Activated naive CD8-positive, alpha-beta T cell (primary cell): ENCODE measurements around the gene KANSL1.

ENCODE experiments used
- H3K27ac Mint-ChIP-seq: one replicate; pipeline ENCODE4 v1.8.0; 2021; ENCODE audit warnings: mixed read lengths
- H3K27me3 Mint-ChIP-seq: one replicate; pipeline ENCODE4 v1.8.0; 2021; ENCODE audit warnings: mixed read lengths
- H3K36me3 Mint-ChIP-seq: one replicate; pipeline ENCODE4 v1.8.0; 2021; ENCODE audit warnings: mixed read lengths
- H3K4me1 Mint-ChIP-seq: one replicate; pipeline ENCODE4 v1.8.0; 2021; ENCODE audit warnings: low read depth, mixed read lengths
- H3K4me3 Mint-ChIP-seq: one replicate; pipeline ENCODE4 v1.8.0; 2021; ENCODE audit warnings: mild to moderate bottlenecking, mixed read lengths
- H3K9me3 Mint-ChIP-seq: one replicate; pipeline ENCODE4 v1.8.0; 2021; ENCODE audit warnings: low read depth, mixed read lengths

The KANSL1 gene

DNA sequence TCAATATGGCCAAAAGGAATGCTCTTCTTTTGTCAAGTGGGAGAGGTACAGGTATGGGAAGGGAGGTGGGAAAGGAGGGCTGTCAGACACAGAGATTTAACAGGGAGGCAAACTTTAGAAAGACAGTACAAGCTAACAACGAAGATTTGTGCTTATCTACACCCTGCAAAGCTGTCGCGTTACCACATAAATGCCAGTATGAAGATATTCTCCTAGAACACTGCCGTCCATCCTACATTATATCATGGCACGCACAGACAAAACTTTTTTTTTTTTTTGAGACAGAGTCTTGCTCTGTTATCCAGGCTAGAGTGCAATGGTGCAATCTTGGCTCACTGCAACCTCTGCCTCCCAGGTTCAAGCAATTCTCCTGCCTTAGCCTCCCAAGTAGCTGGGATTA lies 143.6 kb downstream of the KANSL1 start:
- Mint-ChIP-seq H3K4me1 (peaks cover 43% of the 10 kb centered on the region), H3K4me3 (no peak overlapping the region), H3K27ac (peak overlapping the region; percentile 50), H3K9me3 (no peaks in the 10 kb centered on the region), H3K27me3 (no peaks in the 10 kb centered on the region), H3K36me3 (peaks cover 25% of the 10 kb centered on the region)

DNA sequence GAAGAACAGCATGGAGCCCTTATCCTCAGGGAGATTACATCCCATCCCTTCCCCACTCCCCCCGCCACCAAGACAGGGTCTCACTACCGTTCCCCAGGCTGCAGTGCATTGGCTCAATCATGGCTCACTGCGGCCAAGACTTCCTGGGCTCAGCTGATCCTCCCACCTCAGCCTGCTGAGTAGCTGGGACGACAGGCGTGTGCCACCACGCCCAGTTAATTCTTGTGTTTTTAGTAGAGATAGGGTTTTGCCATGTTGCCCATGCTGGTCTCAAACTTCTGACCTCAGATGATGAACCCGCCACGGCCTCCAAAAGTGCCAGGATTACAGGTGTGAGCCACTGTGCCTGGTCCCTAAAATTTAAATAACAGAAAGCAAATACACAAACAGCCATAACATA lies 145.4 kb downstream of the KANSL1 start:
- Mint-ChIP-seq H3K27ac (peak overlapping the region; percentile 41), H3K36me3 (peaks cover 19% of the 10 kb centered on the region), H3K27me3 (no peaks in the 10 kb centered on the region), H3K4me1 (peaks cover 46% of the 10 kb centered on the region), H3K9me3 (no peaks in the 10 kb centered on the region), H3K4me3 (no peak overlapping the region)

GRCh38 chr17:46047398-46047797 lies 145.8 kb downstream of the KANSL1 start:
- Mint-ChIP-seq H3K9me3 (no peaks in the 10 kb centered on the region), H3K4me1 (peaks cover 45% of the 10 kb centered on the region), H3K4me3 (no peak overlapping the region), H3K27ac (peak overlapping the region; percentile 46), H3K36me3 (peaks cover 19% of the 10 kb centered on the region), H3K27me3 (no peaks in the 10 kb centered on the region)

DNA sequence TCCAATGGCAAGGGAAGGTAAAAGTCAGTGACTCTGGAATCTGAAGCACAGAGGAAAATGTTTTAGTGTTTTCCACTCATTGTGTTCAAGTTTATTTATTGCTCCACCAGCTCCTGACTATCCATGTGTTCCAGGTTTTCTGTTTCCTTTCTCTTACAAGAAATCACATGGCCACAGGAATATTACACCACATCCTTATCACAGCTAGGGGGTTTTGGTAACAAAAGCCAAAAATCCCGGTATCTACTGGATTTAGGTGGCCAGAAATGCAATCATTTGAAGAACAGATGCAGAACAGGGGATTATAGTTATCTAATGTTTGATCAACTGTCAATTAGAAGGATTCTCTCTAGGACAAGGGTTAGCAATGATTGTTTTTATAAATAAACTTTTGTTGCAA lies 146.3 kb downstream of the KANSL1 start:
- peaks cover 40% of the 10 kb centered on the region for H3K4me1 Mint-ChIP-seq
- H3K36me3 Mint-ChIP-seq: peaks cover 19% of the 10 kb centered on the region
- no peak overlapping the region for H3K4me3 Mint-ChIP-seq
- H3K9me3 Mint-ChIP-seq: no peaks in the 10 kb centered on the region
- H3K27ac Mint-ChIP-seq: peak overlapping the region; percentile 46
- no peaks in the 10 kb centered on the region for H3K27me3 Mint-ChIP-seq

- Mint-ChIP-seq H3K27me3 (no peaks in the 10 kb centered on the region), H3K4me1 (peaks cover 28% of the 10 kb centered on the region), H3K36me3 (peaks cover 12% of the 10 kb centered on the region), H3K4me3 (no peak overlapping the region), H3K27ac (peak overlapping the region; percentile 79), H3K9me3 (no peaks in the 10 kb centered on the region)
Measured at GRCh38 chr17:46045639-46046038, 147.6 kb downstream of the KANSL1 start.

DNA sequence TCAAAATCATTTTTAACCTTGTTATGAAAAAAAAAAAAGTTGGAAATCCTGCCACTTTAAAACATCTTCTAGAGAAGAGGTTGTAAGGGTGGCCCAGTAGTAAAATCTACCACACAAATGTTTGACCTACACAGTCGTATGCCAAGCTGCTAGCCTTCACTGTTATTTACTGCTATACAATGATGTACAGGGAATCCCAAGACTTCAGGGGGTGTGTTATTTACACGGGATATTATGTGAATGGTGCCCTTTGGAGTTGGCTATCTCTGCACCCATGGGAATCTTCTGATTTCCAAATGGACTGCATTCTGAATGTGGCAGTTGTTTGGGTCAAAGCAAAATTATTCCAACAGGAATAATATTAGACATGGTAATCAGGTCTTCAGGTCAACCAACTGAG lies 148.2 kb downstream of the KANSL1 start:
- Mint-ChIP-seq H3K36me3 (peaks cover 14% of the 10 kb centered on the region), H3K4me3 (no peak overlapping the region)

DNA sequence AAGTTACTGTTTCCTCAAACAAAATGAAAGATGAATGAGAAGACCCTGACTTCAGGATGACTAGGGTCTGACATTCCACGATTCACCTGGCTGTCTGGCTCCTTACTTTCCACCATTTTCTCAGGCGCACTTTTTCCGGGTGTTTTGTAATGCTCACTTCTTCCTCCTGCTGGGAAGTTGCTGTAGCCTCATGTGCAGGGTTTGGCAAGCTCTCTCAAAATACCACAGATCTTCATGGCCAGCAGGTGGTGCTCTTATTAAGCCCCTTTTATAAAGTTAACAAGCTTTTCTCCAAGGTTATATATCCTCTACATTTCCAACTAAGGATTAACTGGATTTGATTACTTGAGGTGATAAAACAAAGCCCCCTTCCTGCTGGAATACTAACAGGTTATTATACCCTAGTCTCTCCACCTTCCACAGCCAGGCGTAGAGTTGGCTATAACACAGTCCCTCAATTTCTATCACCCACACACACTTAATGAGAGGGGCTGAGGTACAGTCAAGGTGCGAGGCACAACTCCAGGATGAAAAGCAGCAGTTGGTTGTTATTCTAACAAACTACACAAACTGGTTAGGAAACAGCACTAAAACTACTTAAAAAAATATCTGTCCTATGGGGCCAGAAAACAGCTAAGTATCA lies 148.8 kb downstream of the KANSL1 start:
- H3K4me3 Mint-ChIP-seq: no peak overlapping the region
- H3K27ac Mint-ChIP-seq: peak overlapping the region; percentile 84
- peaks cover 11% of the 10 kb centered on the region for H3K36me3 Mint-ChIP-seq
- H3K9me3 Mint-ChIP-seq: no peaks in the 10 kb centered on the region
- H3K4me1 Mint-ChIP-seq: peaks cover 24% of the 10 kb centered on the region
- H3K27me3 Mint-ChIP-seq: no peaks in the 10 kb centered on the region

More for the DNA sequence above, 148.2 kb downstream of the KANSL1 start:
- no peaks in the 10 kb centered on the region for H3K27me3 Mint-ChIP-seq
- peaks cover 24% of the 10 kb centered on the region for H3K4me1 Mint-ChIP-seq
- H3K27ac Mint-ChIP-seq: peak overlapping the region; percentile 83
- H3K9me3 Mint-ChIP-seq: no peaks in the 10 kb centered on the region

GRCh38 chr17:46043606-46044005 lies 149.6 kb downstream of the KANSL1 start:
- H3K27ac Mint-ChIP-seq: peak overlapping the region; percentile 43
- H3K9me3 Mint-ChIP-seq: no peaks in the 10 kb centered on the region
- no peak overlapping the region for H3K4me3 Mint-ChIP-seq
- peaks cover 24% of the 10 kb centered on the region for H3K4me1 Mint-ChIP-seq
- H3K36me3 Mint-ChIP-seq: peaks cover 11% of the 10 kb centered on the region
- no peaks in the 10 kb centered on the region for H3K27me3 Mint-ChIP-seq

DNA sequence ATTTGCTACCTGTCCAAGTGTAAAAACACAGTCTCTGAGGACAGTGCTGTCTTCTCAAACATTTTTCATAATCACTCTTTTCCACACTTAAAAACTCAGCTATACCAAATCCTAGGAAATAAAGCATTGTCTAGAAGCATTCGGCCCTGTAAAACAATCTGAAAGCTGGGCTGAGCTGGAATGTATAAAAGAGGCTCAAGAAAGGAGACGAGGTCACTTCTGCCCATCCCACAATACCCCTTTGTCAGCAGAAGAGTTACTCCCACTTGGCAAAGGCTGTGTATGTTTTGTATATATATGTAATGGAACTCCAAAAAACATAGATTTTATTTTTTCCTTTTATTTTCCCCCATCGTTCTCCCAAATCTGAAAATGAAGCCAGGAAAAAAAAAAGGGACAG lies 150.3 kb downstream of the KANSL1 start:
- Mint-ChIP-seq H3K9me3 (no peaks in the 10 kb centered on the region), H3K36me3 (peaks cover 10% of the 10 kb centered on the region), H3K27me3 (no peaks in the 10 kb centered on the region), H3K4me3 (no peak overlapping the region), H3K4me1 (peaks cover 23% of the 10 kb centered on the region), H3K27ac (peak overlapping the region; percentile 43)

DNA sequence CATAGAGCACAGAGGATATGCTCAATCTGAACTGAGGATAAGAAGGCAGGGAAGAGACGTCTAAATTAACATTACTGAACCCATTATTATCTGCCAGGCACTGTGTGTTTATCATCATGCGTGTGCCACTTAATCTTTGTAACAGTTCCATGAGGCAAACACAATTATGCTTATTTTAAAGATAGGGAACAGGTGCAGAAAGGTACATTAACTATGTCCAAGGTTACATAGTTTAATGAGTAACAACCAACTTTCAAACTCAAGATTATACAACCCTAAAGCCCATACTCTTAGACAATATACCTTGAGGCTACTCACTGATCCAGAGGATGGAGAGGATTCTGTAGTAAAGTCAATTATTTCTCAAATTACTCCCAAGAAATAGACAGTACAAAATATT lies 151.0 kb downstream of the KANSL1 start:
- Mint-ChIP-seq H3K27me3 (no peaks in the 10 kb centered on the region), H3K9me3 (no peaks in the 10 kb centered on the region), H3K27ac (no peak overlapping the region), H3K36me3 (peaks cover 8% of the 10 kb centered on the region), H3K4me1 (peaks cover 23% of the 10 kb centered on the region), H3K4me3 (no peak overlapping the region)

GRCh38 chr17:46039592-46040186 lies 153.5 kb downstream of the KANSL1 start:
- Mint-ChIP-seq H3K27ac (peak overlapping the region; percentile 28), H3K9me3 (no peaks in the 10 kb centered on the region), H3K4me3 (no peak overlapping the region), H3K36me3 (peaks cover 6% of the 10 kb centered on the region), H3K27me3 (no peaks in the 10 kb centered on the region), H3K4me1 (peaks cover 19% of the 10 kb centered on the region)

GRCh38 chr17:46038937-46039336 lies 154.3 kb downstream of the KANSL1 start:
- Mint-ChIP-seq H3K27me3 (no peaks in the 10 kb centered on the region), H3K27ac (peak overlapping the region; percentile 28), H3K4me3 (no peak overlapping the region), H3K36me3 (peaks cover 8% of the 10 kb centered on the region), H3K9me3 (no peaks in the 10 kb centered on the region), H3K4me1 (peaks cover 13% of the 10 kb centered on the region)

- Mint-ChIP-seq H3K9me3 (no peaks in the 10 kb centered on the region), H3K27ac (peak overlapping the region; percentile 78), H3K36me3 (peaks cover 8% of the 10 kb centered on the region), H3K27me3 (no peaks in the 10 kb centered on the region), H3K4me1 (peaks cover 8% of the 10 kb centered on the region), H3K4me3 (no peak overlapping the region)
Measured at GRCh38 chr17:46038414-46038813, 154.8 kb downstream of the KANSL1 start.

DNA sequence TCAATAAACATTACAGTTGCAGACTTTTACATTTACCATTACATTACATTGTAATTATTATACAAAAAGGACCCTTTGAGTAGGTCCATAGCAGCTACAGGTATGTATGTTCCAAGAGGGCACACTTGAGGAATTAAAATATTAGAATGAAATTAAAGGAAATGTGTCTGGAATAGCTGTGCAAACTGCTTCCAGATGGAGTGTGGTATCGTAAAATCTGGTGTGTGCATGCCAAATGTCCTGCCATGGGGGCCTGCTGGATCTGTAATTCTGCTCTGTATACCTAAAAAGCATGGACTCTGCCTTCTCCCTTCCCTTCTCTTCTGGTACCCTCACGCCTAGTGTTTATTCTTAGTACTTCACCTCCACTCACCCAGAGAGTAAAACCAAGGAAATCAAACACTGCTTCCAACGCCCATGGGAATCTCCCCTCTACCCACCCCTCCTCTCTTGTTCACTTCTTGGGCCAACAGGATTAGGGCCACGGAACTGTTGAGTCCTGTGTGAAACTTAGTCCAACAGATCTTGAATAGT lies 155.4 kb downstream of the KANSL1 start:
- Mint-ChIP-seq H3K27ac (peak overlapping the region; percentile 78), H3K9me3 (no peaks in the 10 kb centered on the region), H3K4me1 (peaks cover 6% of the 10 kb centered on the region), H3K4me3 (no peak overlapping the region), H3K36me3 (peaks cover 8% of the 10 kb centered on the region), H3K27me3 (no peaks in the 10 kb centered on the region)

- Mint-ChIP-seq H3K36me3 (peaks cover 8% of the 10 kb centered on the region), H3K9me3 (no peaks in the 10 kb centered on the region)
Measured at GRCh38 chr17:46036491-46036890, 156.7 kb downstream of the KANSL1 start.

More at GRCh38 chr17:46036491-46036890, 156.7 kb downstream of the KANSL1 start:
- no peak overlapping the region for H3K4me3 Mint-ChIP-seq
- no peaks in the 10 kb centered on the region for H3K27me3 Mint-ChIP-seq
- H3K4me1 Mint-ChIP-seq: peaks cover 6% of the 10 kb centered on the region
- H3K27ac Mint-ChIP-seq: no peak overlapping the region
